ENCODE measurements around the gene HLA-DOB.

HLA-DOB gene

DNA sequence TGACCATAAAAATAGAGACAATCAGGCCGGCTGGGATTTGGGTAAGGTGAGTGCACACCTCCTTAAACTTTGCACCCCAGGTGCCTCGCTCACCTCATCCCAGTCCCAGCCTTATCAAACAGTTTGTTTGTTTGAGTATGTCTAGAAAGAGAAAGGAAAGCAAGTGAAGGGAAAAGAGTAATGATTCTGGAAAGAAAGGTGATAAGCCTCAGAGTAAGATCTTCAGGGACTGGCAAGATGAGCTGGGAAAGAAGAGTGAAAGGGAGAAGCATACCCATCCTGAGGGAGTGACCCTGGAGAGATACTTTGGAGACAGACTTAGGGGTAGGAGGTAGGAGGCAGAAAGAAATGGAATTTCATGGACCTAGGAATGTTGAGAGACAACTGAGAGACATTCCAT is 20.1 kb upstream of the HLA-DOB start:
- Mint-ChIP-seq H3K27me3 (no peaks in the 10 kb centered on the region), H3K4me3 (peak overlapping the region; percentile 92), H3K27ac (peak overlapping the region; percentile 100), H3K36me3 (peaks cover 40% of the 10 kb centered on the region), H3K4me1 (ENCODE audit: low read depth) (peaks cover 86% of the 10 kb centered on the region), H3K9me3 (ENCODE audit: low read depth) (no peaks in the 10 kb centered on the region)

DNA sequence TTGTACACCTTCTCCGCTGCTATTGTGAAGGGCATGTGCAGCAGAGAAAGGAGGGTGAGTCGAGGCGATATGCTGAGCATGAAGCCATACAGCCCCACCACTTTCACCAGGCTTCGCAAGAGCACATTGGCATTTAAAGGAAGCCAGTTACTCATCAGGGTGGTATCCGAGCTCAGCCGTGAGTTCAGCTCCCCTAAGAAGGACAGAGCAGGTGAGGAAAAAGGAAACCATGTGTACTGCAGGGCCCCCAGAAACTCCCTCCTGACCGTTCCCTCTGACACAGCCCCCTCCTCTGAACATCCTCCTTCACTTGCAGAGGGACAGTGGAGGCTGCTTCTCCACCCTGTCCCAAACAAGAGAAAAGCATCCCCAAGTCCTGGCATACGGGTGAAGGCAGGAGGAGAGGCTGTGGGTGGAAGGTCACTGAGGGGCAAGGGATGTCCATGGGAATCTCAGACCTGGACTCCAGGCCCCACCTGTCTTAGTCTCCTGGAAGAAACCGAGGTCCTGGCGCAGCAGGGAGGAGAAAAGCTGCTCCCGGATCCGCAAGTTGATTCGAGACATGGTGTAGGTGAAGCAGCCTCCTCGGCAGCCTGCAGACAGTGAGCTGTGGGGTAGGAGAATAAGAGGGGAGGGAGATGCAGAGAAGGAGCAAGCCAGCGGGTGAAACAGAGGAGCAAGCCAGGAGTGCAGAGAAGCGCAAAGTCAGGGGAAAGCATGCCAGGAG is 18.5 kb upstream of the HLA-DOB start:
- peaks cover 79% of the 10 kb centered on the region for H3K4me1 Mint-ChIP-seq (ENCODE audit: low read depth)
- H3K4me3 Mint-ChIP-seq = peak overlapping the region; percentile 92
- H3K36me3 Mint-ChIP-seq = peaks cover 38% of the 10 kb centered on the region
- peak overlapping the region; percentile 100 for H3K27ac Mint-ChIP-seq
- no peaks in the 10 kb centered on the region for H3K27me3 Mint-ChIP-seq
- no peaks in the 10 kb centered on the region for H3K9me3 Mint-ChIP-seq (ENCODE audit: low read depth)

DNA sequence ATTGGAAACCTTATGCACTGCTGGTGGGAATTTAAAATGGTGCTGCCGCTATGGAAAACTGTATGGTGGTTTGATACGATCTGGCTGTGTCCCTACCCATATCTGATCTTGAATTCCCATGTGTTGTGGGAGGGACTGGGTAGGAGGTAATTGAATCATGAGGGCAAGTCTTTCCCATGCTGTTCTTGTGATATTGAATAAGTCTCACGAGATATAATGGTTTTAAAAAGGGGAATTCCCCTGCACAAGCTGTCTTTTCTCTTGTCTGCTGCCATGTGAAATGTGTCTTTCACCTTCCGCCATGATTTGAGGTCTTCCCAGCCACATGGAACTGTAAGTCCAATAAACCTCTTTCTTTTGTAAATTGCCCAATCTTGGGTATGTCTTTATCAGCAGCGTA is 16.9 kb upstream of the HLA-DOB start:
- Mint-ChIP-seq H3K36me3 (peaks cover 34% of the 10 kb centered on the region), H3K27me3 (no peaks in the 10 kb centered on the region), H3K27ac (peak overlapping the region; percentile 100), H3K9me3 (ENCODE audit: low read depth) (no peaks in the 10 kb centered on the region), H3K4me1 (ENCODE audit: low read depth) (peaks cover 72% of the 10 kb centered on the region), H3K4me3 (peak overlapping the region; percentile 92)

DNA sequence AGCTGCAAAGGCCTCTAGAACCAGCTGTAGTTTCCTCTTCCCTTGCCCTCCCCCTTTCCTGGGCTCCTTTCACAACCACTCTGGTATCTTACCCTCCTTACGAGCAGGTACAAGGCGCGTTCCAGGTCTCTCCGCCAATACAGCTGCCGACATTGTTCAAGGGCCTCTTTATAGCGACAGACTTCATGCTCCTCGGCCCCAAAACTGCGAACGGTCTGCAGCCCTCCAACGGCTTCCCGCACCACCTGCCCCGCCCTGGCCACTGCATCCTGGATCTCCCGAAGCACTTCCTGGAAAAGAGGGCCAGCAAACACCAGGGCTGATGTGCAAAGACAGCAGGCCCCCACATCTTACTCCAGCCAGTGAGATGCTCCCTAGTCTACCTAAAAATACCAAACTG is 15.7 kb upstream of the HLA-DOB start:
- peaks cover 74% of the 10 kb centered on the region for H3K4me1 Mint-ChIP-seq (ENCODE audit: low read depth)
- H3K9me3 Mint-ChIP-seq (ENCODE audit: low read depth) = no peaks in the 10 kb centered on the region
- no peaks in the 10 kb centered on the region for H3K27me3 Mint-ChIP-seq
- peak overlapping the region; percentile 40 for H3K4me3 Mint-ChIP-seq
- peaks cover 35% of the 10 kb centered on the region for H3K36me3 Mint-ChIP-seq
- no peak overlapping the region for H3K27ac Mint-ChIP-seq

DNA sequence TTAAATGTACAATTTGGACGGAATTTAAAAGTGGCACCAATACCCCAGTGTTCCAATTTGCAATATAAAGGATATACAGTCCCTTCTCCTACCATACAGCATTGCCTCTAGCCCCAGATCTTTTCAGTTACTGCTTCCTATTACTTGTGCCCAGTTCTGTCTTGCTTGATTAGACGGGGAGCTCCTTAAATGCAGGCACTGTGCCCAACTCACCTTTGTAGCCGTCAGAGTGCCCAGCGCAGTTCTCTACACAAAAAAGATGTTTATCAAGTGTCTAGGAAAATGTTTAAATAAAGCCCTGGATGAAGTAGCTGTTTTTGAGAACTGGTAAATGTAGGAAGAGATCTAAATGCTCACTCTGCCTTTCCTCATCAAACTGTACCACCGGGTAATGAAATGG is 14.1 kb upstream of the HLA-DOB start:
- H3K4me3 Mint-ChIP-seq = no peak overlapping the region
- peak overlapping the region; percentile 70 for H3K27ac Mint-ChIP-seq
- H3K27me3 Mint-ChIP-seq = no peaks in the 10 kb centered on the region
- no peaks in the 10 kb centered on the region for H3K9me3 Mint-ChIP-seq (ENCODE audit: low read depth)
- peaks cover 28% of the 10 kb centered on the region for H3K36me3 Mint-ChIP-seq
- H3K4me1 Mint-ChIP-seq (ENCODE audit: low read depth) = peaks cover 68% of the 10 kb centered on the region

DNA sequence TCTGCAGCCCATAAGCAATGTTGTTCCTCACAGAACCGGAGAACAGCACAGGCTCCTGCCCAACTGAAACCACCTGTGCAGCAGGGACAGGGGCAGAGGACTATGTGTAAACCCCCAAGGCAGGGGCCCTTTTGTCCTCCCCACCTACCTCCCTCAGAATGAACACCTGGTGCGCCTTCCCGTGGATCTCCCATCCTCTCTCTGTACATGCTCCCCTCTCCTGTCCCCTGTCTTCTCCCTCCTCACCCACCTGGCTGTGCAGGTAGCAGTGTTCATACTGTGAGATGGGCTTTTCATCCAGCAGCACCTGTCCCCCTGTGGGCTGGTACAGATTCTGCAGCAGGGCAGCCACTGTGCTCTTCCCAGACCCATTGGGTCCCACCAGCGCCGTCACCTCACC is 13.2 kb upstream of the HLA-DOB start:
- H3K4me3 Mint-ChIP-seq = no peak overlapping the region
- H3K27ac Mint-ChIP-seq = peak overlapping the region; percentile 66
- H3K27me3 Mint-ChIP-seq = no peaks in the 10 kb centered on the region
- no peaks in the 10 kb centered on the region for H3K9me3 Mint-ChIP-seq (ENCODE audit: low read depth)
- peaks cover 59% of the 10 kb centered on the region for H3K4me1 Mint-ChIP-seq (ENCODE audit: low read depth)
- peaks cover 22% of the 10 kb centered on the region for H3K36me3 Mint-ChIP-seq

DNA sequence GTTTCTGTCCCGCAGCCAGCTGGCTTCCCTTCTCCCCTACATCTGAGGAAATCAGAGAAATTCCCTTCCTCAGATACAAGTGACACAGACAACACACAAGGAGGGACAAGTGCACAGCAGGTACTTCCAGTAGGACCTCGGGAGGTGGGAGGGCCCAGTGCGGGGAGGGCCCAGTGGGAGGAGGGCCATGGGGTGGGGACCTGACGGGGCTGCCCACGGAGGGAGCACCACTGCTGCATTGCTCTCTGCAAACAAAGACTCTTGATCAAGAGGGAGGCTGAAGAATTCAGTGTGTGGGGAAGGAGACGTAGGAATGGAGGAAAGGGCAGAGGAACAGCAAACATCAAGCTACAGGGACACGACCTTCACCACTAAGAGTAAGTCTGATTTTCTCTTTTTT is 12.7 kb upstream of the HLA-DOB start:
- Mint-ChIP-seq H3K36me3 (peaks cover 19% of the 10 kb centered on the region), H3K4me1 (ENCODE audit: low read depth) (peaks cover 54% of the 10 kb centered on the region), H3K9me3 (ENCODE audit: low read depth) (no peaks in the 10 kb centered on the region), H3K27ac (peak overlapping the region; percentile 22), H3K4me3 (no peak overlapping the region), H3K27me3 (no peaks in the 10 kb centered on the region)

DNA sequence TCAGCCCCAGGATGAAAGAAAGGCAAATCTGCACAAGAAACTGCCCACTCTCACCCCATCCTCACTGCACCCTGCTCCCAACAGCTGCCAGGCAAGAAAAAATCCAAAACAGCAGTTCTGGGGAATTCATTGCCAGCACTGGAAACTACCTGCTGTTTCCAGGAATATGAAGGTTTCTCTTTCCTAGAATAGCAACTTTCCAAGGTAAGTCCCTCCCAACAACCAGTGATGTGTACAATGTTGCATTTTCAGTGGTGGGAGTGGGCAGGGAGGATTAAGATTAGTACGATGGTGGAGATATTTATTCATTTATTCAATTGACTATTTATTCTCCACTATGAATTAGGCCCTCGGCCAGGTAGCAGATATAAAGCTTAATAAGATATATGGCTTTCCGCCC is 10.2 kb upstream of the HLA-DOB start:
- peaks cover 29% of the 10 kb centered on the region for H3K4me1 Mint-ChIP-seq (ENCODE audit: low read depth)
- H3K27ac Mint-ChIP-seq = peak overlapping the region; percentile 69
- H3K4me3 Mint-ChIP-seq = no peak overlapping the region
- H3K36me3 Mint-ChIP-seq = peaks cover 11% of the 10 kb centered on the region
- H3K9me3 Mint-ChIP-seq (ENCODE audit: low read depth) = no peaks in the 10 kb centered on the region
- no peaks in the 10 kb centered on the region for H3K27me3 Mint-ChIP-seq

DNA sequence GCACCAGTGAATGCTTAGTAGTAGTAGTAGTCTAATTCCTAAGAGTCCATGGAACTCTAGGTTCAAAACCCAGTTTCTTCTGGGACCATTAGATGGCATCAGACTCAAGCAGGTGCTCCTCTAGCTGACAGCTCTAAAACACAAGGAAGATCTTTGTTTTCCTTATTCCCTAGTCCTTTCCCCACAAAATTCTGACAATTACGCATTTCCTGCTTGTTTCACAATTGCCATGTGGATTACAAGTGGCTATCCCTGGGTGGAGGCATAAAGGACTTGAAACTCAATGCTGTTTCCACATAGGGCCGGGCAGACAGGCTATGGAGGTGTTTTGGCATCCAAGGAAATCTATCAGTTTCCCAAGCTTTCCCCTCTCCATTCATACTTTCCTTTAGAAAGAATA is 9.2 kb upstream of the HLA-DOB start:
- H3K4me3 Mint-ChIP-seq = no peak overlapping the region
- peaks cover 22% of the 10 kb centered on the region for H3K4me1 Mint-ChIP-seq (ENCODE audit: low read depth)
- no peaks in the 10 kb centered on the region for H3K9me3 Mint-ChIP-seq (ENCODE audit: low read depth)
- H3K36me3 Mint-ChIP-seq = peaks cover 7% of the 10 kb centered on the region
- no peaks in the 10 kb centered on the region for H3K27me3 Mint-ChIP-seq
- H3K27ac Mint-ChIP-seq = peak overlapping the region; percentile 61

DNA sequence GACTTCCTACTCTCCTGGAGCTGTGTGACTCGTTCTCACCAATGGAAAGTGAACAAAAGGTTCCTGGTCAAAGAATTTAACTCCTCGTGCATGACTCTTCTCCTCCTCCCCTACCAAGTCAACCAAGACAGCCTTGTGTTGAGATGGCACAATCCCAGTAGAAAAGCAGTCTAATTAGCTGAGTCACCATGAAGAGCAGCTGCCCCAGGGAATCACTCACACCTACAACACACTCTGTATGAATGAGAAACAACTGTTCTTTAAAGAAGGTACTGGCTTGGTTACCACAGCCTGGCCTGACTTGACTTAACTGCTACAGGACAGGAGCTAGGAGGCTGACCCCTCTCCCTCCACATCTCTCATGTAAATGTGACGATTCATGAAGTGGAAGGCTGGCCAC is 2.9 kb upstream of the HLA-DOB start:
- H3K4me3 Mint-ChIP-seq = no peak overlapping the region
- no peak overlapping the region for H3K27ac Mint-ChIP-seq
- H3K9me3 Mint-ChIP-seq (ENCODE audit: low read depth) = no peaks in the 10 kb centered on the region
- no peaks in the 10 kb centered on the region for H3K27me3 Mint-ChIP-seq
- H3K36me3 Mint-ChIP-seq = peaks cover 7% of the 10 kb centered on the region
- peaks cover 2% of the 10 kb centered on the region for H3K4me1 Mint-ChIP-seq (ENCODE audit: low read depth)

DNA sequence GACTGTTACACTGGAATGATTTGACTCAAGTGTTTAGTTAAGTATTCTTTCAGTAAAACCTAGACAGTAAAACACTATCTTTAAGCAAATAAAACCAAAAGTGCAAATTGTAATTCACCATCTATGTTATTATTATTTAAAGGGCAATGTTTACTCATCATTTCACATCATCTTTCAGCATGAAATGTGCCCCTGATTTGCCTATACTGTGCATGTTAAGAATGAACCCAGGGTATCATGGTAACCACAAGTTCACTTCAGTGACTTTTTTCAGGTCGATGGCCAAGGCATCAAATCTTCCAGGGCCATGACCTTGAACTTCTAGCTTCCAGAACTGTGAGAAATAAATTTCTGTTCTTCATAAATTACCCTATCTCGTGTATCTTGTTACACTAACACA is 2.1 kb upstream of the HLA-DOB start:
- H3K36me3 Mint-ChIP-seq = peaks cover 10% of the 10 kb centered on the region
- peaks cover 2% of the 10 kb centered on the region for H3K4me1 Mint-ChIP-seq (ENCODE audit: low read depth)
- H3K27ac Mint-ChIP-seq = no peak overlapping the region
- no peak overlapping the region for H3K4me3 Mint-ChIP-seq
- no peaks in the 10 kb centered on the region for H3K27me3 Mint-ChIP-seq
- no peaks in the 10 kb centered on the region for H3K9me3 Mint-ChIP-seq (ENCODE audit: low read depth)

DNA sequence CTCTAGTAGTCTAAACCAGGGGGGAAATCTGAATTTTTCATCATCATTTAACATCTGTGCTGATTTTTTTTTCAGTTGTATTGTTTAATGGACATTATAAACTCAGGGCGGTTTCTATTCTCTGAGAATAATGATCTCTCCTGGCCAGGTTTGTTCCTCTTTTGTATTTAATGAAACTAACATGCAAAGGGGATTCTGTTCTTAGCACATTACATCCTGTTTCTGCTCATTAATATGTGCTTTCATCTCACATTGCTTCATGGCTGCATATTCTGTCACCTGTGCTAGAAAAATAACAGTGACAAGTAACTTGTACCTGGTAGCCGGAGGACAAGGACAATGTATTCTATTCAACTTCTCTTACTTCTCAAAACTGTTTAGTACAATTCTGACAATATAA is 806 bp downstream of the HLA-DOB start:
- Mint-ChIP-seq H3K4me3 (no peak overlapping the region), H3K27me3 (no peaks in the 10 kb centered on the region), H3K36me3 (peaks cover 14% of the 10 kb centered on the region), H3K4me1 (ENCODE audit: low read depth) (peaks cover 2% of the 10 kb centered on the region), H3K9me3 (ENCODE audit: low read depth) (no peaks in the 10 kb centered on the region), H3K27ac (no peak overlapping the region)

DNA sequence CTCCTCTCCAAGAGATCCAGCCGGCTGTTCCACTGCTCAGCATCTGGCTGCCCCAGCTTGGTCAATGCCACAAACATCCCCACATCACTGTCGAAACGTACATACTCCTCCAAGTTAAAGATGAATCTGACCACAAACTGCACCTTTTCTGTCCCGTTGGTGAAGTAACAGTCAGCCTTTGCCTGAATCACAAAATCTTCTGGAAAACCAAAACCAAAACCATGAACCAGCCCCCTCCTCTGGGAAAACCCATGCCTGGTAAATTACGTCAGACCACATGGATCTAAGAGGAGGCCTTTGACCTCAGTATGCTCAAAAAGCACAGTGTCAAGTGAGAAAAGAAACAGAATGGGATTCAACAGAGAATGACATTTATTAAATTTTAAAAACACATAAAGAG is 1.7 kb downstream of the HLA-DOB start:
- H3K4me1 Mint-ChIP-seq (ENCODE audit: low read depth) = peaks cover 2% of the 10 kb centered on the region
- H3K4me3 Mint-ChIP-seq = no peak overlapping the region
- H3K9me3 Mint-ChIP-seq (ENCODE audit: low read depth) = no peaks in the 10 kb centered on the region
- H3K27ac Mint-ChIP-seq = no peak overlapping the region
- no peaks in the 10 kb centered on the region for H3K27me3 Mint-ChIP-seq
- H3K36me3 Mint-ChIP-seq = peaks cover 14% of the 10 kb centered on the region

DNA sequence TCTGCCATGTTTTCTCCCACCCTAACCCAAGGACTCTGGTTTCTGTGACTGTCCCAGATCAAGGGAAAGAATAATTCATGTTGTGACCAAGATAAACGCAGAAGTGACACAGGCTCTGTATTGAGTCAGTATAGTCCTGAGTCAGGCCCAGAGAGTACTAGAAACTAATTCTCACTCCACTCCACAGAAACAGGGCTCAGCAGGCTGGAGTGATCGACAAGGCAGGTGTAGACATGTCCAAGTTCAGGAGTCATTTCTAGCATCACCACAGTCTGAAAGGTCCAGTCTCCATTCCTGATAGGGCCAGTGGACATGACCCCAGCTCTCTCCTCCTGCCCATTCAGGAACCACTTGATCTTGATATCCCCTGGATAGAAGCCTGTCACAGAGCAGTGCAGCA is 2.7 kb downstream of the HLA-DOB start:
- Mint-ChIP-seq H3K36me3 (peaks cover 11% of the 10 kb centered on the region), H3K9me3 (ENCODE audit: low read depth) (no peaks in the 10 kb centered on the region), H3K27ac (no peak overlapping the region), H3K27me3 (no peaks in the 10 kb centered on the region), H3K4me3 (no peak overlapping the region), H3K4me1 (ENCODE audit: low read depth) (peaks cover 2% of the 10 kb centered on the region)

DNA sequence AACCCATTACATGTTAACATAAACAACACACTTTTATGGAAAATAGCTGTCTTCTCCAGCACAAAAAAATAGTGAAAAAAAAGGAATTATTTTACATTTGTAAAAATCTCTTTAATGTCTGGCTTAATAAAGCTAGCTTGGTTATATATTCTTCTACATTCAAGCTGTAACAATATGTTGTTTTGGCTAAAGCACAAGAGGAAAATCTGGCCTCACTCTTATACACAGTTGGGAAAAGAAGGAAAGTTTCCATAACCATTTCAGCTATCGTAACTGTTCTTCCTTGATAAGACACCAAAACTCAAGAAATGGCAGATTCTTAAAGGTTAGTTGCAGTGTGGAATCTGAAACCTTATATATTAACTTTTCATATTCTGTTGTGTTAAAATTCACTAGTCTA is 7.6 kb downstream of the HLA-DOB start:
- Mint-ChIP-seq H3K4me3 (no peak overlapping the region), H3K27me3 (peaks cover 9% of the 10 kb centered on the region), H3K9me3 (ENCODE audit: low read depth) (no peaks in the 10 kb centered on the region), H3K36me3 (peaks cover 12% of the 10 kb centered on the region), H3K27ac (no peak overlapping the region), H3K4me1 (ENCODE audit: low read depth) (peaks cover 13% of the 10 kb centered on the region)

DNA sequence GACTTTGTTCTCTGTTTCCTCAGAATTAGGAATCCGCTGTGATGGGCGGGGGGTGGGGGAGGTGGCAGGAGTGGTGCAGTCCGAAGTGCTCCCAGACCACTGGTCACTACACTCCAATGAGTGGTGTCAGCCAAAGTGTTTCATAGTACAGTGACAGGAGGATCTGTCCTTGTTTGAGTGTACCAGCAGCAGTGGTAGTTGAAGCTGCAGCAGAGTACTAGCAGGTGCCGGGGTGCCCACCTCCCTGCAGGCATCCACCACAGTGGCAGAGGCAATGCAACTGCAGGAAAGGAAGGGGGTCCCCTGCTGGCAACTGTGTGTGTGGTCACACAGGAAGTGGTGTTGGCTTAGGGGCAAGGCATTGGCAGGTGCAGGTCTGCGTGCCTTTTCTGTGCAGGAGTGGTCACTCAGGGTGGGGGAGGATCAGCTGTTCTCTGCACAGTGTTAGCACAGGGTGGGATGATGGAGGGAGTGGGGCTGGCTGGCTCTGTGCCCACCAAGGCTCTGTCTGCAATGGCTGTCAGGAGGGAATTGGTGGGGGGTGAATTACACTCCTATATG is 9.7 kb downstream of the HLA-DOB start:
- Mint-ChIP-seq H3K9me3 (ENCODE audit: low read depth) (no peaks in the 10 kb centered on the region), H3K27me3 (peaks cover 20% of the 10 kb centered on the region), H3K4me3 (no peak overlapping the region), H3K36me3 (peaks cover 5% of the 10 kb centered on the region), H3K4me1 (ENCODE audit: low read depth) (peaks cover 13% of the 10 kb centered on the region), H3K27ac (no peak overlapping the region)

All from activated naive CD8-positive, alpha-beta T cell (primary cell).